HG02852 (cell line): Measurements from ENCODE around the gene SPTBN4.
"Not testable (repeated sequence)": the region's sequence is repeated elsewhere in the genome, so short reads cannot be mapped to it uniquely, and the experiment has no call there.

Source experiments
- ATAC-seq: cut with Tn5 transposase; IDR thresholded peaks from one replicate; pipeline ENCODE4 v1.9.1; 2021; ENCODE audit warnings: mild to moderate bottlenecking, moderate library complexity; ENCODE audit not compliant: unreplicated experiment

SPTBN4 gene

DNA sequence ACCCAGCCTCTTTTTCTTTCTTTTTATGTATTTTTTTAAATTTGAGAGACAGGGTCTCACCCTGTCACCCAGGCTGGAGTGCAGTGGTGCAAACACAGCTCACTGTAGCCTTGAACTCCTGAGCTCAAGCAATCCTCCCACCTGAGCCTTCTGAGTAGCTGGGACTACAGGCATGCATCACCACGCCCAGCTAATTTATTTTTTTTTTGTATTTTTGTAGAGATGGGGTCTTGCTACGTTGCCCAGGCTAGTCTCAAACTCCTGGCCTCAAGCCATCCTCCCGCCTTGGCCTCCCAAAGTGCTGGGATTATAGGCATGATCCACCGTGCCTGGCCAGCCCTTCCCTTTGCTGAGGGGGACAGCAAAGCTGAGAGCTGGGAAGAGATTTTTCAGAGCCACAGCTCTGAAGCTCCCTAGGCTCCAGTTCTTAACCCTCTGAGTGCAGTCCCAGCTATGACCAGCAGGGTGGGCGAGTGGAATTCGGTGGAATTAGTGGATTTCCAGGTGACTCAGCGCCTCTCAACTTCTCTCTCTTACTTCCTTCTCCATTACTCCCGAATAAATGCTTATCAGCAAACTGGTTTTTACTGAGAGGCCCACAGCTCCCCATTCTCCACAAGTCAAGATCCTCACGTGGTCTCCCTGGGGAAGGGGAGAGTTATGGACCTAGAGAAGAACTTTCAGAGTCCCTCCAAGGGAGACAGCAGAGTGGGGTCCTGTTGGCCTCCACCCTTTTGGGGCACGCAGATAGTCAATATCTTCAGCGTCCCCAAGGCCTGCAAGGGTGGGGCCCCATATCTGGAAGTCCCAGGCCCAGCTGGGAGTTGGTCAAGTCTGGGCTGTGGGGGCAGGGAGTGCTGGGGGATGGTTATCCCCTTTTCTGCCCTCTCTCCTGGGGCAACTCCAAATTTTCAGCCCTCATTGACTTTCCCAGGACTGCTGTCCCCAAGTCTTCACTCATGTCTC is 2.5 kb upstream of the SPTBN4 start:
- ATAC-seq, result no peak

DNA sequence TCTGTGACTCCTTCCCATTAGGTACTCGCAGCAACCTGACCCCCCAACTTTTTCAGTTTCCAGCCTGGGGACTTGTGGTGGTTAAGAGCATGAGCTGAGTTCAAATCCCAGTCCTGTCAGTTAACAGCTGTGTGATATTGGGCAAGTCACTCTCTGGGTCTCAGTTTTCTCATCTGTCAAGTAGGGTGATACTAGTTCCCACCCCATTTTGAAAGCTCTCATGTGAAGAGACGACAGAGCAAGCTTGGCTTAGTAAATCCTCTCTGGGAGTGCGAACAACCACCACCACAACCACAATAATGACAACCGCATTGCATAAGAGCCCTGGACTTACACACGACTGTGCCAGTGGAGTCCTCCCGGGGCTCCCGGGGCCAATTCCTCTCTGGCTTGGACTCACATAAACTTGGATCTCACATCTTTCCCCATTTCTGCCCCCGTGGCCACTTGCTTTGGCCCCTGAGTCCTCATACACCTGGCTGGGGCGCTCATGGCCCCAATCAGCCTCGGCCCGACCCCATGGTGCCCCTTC is 1.7 kb upstream of the SPTBN4 start:
- ATAC-seq, result no peak

DNA sequence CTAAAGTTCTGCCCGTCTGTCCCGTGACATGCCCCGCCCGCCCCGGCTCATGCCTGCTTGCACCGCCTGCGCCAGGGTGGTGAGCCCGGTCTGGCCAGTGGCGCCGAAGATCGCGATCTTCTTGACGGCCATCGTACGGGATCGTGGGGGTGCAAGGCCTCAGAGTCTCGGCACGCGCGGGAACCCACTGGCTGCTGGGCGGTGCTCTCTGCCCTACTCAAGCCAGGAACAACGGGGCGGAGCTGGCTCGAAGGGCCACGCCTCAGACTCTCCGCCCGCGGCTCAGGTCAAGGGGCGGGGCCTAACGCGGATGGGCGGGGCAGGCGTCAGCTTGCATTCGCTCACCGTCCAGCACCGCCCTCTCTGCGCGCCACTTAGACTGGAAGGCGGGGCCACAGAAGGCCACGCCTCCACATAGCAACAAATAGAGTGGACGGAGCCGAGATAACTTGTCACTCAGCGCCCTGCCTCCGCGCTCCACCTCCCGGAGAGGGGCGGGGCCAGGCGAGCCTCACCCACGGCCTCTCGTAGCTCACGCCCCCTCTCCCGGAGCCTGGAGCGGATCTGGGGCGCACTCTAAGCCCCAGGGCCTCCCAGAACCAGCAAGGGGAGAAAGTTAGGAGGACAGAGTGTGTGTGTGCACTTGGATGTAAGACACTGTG is 1.1 kb upstream of the SPTBN4 start, which contains the start of gene BLVRB:
TSS of gene BLVRB (minus strand) at position 189 of the 662 bp plus-strand sequence. CDS start at position 132, 57 bp downstream.
- peak; percentile 81 for ATAC-seq

DNA sequence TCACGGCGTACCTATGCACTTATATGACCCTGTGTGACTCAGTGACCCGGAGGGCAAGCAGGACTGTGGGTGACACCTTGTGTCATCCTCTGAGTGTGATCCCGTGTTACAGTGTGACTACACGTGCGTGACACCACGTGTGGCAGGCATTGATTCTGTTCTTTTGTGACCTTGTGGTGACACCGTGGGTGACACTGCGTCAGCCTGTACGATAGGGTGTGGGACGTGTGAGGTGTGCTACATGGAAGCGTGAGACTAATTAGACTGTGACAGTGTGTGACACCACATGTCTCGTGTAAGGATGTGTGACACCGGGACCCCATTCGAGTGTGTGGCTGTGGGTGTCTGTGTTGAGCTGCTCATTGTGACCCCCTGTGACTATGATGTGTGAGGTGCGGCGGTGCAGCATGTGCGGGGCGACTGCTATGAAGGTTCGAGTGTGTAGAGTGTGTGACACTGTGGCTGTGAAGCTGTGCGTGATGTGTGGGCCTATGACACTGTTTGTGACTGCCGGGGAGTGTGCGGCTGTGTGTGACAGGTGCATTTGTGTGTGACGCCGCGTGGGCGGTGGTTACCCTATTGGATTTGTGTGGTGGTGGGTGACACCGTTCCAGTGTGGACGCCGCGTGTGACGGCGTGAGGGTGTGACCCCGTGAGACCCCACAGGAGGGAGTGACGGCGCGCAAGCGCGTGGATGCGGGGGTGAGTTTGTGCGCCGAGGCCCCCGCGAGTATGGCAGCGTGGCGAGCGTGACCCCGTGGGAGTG is 399 bp upstream of the SPTBN4 start:
- peak; percentile 18 for ATAC-seq

DNA sequence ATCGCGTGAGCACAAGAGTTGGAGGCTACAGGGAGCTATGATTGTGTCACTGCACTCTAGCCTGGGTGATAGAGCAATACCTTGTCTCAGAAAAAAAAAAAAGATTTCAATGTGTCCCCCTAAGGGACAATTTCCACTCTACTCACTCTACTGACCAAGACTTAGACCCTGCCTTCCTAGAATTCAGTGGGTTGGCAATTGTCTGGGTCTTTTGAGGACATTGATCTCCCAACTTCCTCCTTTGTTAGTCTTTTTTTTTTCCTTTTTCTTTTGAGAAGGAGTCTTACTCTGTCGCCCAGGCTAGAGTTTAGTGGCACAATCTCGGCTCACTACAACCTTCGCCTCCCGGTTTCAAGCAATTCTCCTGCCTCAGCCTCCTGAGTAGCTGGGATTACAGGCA is 2.2 kb downstream of the SPTBN4 start:
- no peak for ATAC-seq

DNA sequence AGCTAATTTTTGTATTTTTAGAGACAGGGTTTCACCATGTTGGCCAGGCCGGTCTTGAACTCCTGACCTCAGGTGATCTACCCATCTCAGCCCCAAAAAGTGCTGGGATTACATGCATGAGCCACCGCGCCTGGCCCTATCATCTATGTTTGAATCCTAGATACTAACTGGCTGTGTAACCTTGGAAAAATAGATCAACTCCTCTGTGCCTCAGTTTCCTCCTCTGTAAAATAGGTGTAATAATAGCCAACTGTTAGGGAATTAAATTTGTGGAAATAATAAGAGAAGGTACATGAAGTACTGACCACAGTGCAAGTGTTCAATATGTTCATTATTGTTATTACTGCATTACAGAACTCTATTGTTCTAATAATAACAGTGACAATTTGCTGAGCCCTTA is 4.3 kb downstream of the SPTBN4 start:
- ATAC-seq, result no peak

DNA sequence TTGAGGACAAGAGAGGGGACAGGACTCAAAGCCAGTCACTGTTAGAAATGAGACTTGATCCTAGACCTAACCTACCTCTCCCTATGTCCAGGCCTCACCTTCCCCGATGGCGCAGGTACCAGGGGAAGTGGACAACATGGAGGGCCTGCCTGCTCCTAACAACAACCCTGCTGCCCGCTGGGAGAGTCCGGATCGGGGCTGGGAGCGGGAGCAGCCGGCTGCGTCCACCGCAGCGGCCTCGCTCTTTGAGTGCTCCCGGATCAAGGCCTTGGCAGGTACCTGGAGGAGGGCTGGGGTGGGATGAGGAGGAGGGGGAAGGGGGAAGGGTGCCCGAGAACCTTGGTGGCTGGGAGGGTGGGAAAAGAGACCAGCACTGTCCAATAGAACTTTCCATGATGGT is 5.7 kb downstream of the SPTBN4 start:
- no peak for ATAC-seq

DNA sequence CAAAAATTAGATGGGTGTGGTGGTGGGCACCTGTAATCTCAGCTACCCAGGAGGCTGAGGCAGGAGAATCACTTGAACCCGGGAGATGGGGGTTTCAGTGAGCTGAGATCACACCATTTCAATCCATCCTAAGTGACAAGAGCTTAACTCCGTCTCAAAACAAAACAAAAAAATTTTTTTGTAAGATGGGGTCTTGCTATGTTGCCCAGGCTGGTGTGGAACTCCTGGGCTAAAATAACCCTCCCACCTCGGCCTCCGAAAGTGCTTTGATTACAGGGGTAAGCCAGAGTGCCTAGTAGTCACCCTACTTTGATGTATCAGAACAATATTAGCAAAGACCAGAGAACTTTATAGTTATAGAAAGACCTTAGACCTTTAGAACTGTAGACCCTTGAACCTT is 7.9 kb downstream of the SPTBN4 start:
- no peak for ATAC-seq

DNA sequence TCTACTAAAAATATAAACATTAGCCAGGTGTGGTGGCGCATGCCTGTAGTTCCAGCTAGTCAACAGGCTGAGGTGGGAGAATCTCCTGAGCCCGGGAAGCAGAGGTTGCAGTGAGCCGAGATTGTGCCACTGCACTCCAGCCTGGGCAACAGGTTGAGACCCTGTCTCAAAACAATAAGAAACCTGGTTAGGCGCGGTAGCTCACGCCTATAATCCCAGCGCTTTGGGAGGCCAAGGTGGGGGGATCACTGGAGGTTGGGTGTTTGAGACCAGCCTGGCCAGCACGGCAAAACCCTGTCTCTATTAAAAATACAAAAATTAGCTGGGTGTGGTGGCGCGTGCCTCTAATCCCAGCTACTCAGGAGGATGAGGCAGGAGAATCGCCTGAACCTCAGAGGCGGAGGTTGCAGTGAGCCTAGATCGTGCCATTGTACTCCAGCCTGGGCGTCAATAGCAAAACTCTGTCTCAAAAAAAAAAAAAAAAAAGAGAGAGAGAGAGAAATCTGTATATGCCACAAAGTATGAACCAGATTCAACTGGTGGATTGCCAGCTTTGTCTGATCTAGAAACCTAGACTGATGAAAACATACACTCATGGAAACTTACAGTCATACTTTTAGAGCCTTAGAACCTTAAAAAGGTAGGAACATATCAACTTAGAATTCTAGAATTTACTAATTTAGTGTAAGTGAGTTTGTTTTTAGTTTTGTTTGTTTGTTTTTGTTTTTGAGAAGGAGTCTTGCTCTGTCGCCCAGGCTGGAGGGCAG is 9.3 kb downstream of the SPTBN4 start:
- ATAC-seq, result not testable (repeated sequence)

DNA sequence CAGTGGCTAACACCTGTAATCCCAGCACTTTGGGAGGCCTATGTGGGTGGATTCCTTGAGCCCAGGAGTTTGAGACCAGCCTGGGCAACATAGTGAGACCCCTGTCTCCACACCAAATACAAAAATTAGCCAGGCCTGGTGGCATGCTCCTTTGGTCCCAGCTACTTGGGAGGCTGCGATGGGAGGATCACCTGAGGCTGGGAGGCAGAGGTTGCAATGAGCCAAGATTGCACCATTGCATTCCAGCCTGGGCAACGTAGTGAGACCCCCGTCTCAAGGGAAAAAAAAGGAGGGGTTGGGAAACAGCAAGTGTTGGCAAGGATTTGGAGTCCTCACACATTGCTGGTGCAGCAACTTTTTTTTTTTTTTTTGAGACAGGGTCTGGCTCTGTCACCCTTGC is 19.2 kb downstream of the SPTBN4 start:
- no peak for ATAC-seq

DNA sequence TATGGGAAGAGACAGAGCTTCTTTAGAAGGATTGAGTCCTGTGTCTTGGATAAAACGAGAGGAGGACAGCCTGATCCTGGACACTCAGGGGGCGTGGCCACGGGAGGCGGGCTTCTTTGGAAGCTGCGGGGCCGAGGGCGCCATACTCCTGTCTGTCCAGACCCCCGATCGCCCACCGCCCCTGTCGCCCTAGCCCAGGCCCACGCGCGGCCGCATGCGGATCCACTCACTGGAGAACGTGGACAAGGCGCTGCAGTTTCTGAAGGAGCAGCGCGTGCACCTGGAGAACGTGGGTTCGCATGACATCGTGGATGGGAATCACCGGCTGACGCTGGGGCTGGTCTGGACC is 23.1 kb downstream of the SPTBN4 start:
- ATAC-seq, result no peak

DNA sequence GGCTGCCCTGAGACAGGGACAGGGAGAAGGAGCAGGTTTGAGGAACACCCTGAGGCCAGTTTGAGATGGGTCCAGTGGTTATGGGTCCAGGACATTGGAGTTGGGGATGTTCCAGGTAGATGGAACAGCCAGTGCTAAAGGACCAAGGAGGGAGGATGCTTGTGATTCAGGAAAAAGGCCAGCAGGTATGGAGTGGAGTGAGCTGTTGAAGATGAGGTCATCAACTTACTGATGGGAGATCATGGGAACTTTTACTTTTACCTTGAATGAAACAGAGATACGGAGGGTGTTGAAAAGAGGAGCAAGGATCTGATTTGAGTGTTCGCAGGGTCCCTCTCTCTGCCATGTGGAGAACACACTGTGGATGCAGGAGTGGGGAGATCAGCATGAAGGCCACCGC is 25.5 kb downstream of the SPTBN4 start:
- ATAC-seq, result no peak

DNA sequence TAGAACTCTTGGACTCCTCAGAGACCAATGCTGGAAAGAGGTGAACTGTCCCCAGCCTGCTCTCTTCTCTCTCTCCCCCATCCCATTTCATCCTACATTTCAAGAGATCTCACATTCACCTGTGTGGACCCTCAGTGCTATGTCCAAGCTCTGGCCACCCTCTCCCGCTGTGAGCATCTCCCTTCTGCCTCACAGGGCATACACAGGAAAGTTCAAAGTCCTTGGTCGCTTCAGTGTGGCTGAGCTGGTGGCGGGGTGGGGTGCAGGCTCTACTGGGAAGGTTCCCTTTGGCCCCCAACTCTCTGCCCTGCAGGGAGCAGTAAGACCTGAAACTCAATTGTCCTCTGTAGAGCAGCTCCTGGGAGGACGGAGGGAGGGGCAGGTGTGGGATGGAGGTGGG is 27.0 kb downstream of the SPTBN4 start:
- ATAC-seq, result no peak

DNA sequence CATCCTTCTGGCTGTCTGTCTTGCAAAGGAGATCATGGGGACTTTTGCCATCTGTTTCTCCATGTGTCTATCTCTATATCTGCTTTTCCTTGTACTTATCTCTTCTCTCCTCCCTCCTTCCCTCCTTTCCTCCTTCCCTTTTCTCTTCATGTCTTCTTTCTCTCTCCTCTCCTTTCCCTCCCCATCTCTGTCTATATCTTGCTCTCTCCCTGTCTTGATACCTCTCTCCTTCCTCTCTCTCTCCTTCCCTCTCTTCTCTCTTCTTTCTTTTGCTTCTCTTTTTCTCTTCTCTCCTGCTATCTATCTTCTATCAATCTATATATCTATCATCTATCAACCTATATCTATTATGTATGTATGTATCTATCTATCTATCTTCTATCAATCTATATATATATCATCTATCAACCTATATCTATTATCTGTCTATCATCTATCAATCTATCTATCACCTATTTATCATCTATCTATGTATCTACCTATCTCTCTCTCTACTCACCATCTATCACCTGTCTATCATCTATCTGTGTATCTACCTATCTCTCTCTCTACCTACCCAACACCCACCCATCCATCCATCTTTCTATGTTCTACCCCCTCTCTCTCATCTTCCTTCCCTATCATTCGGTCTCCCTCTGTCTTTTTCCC is 27.5 kb downstream of the SPTBN4 start:
- ATAC-seq, result no peak

DNA sequence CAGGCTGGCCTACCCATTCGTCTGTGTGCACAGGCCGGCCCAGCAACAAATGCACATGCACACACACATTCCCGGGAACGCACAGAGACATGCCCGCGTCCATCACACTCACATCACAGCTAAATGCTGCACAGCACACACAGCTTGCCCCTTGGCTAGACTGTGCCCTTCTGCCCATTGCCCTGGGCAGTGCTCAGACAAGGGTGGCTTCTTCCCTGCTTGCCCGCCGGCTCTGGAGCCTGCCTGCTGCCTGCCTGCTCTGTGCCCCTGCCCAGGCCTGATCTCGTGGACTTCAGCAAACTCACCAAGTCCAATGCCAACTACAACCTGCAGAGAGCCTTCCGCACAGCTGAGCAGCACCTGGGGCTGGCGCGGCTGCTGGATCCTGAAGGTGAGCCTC is 30.4 kb downstream of the SPTBN4 start:
- ATAC-seq, result no peak

DNA sequence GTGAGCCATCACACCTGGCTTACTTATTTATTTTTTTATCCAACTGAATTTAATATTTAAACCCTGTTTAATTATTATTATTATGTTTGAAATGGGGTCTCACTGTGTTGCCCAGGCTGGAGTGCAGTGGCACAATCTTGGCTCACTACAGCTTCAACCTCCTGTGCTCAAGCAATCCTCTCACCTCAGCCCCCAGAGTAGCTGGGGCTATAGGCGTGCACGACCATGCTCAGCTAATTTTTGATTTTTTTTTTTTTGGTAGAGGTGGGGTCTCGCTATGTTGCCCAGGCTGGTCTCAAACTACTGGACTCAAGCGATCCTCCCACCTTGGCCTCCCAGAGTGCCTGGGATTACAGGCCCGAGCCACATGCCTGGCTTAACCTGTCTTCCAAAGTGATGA is 32.5 kb downstream of the SPTBN4 start:
- no peak for ATAC-seq

DNA sequence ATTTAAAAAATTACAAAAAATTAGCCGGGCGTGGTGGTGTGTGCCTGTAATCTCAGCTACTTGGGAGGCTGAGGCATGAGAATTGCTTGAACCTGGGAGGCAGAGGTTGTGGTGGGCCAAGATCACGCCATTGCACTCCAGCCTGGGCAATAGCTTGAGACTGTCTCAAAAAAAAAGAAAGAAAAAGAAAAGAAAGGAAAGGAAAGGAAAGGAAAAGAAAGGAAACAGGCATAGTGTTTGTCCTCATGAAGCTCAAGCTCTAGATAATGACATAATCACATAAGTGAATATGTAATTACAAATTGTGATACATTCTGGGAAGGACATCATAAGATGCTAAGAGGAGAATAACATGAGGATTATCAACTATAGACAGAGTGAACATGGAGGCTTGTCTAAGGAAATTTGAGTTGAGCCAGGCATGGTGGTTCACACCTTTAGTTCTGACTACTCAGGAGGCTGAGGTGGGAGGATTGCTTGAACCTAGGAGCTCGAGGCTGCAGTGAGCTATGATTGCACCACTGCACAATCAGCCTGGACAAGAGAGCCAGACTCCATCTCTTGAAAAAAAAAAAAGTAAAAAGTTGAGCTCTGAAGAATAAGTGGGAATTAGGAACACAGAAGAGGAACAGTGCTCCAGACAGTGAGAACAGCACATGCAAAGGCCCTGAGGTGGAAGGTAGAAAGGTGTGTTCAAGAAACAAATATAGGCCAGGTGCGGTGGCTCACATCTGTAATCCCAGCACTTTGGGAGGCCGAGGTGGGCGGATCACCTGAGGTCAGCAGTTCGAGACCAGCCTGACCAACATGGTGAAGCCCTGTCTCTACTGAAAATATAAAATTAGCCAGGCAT is 34.1 kb downstream of the SPTBN4 start:
- ATAC-seq, result not testable (repeated sequence)

DNA sequence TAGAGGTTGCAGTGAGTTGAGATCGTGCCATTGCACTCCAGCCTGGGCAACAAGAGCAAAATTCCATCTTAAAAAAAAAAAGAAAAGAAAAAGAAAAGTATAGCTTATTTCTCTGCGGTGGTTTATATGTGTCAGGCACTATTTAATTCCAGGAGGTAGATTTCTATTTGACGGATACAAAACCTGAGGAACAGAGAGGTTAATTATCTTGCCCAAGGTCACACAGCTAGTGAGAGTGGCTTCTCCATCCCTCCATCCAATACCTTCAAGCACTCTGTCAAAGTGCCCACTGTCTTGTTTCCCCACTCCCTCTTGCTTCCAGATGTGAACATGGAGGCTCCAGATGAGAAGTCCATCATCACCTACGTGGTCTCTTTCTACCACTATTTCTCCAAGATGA is 34.8 kb downstream of the SPTBN4 start:
- ATAC-seq, result no peak

DNA sequence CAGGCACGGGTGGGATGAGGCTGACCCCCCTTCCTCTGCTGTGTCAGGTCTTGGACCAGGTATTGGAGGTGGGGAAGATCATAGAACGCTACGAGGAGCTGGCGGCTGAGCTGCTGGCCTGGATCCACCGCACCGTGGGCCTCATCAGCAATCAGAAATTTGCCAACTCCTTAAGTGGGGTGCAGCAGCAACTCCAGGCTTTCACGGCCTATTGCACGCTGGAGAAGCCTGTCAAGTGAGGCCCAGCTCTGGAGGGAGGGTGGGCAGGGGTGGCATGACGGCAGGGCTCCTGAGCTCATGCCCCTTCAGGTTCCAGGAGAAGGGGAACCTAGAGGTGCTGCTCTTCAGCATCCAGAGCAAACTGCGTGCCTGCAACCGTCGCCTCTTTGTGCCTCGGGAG is 35.3 kb downstream of the SPTBN4 start:
- no peak for ATAC-seq
